Ammon's horn (tissue), 1 donor: Measurements from ENCODE around the gene PPM1N.
"Not testable (repeated sequence)": the region's sequence is repeated elsewhere in the genome, so short reads cannot be mapped to it uniquely, and the experiment has no call there.

Experiments used
- DNase-seq: peaks from one replicate; pipeline ENCODE4 v3.0.0-alpha.2; 2016; ENCODE audit warnings: low spot score

Gene PPM1N

GRCh38 chr19:45510352-45510751 lies 12.1 kb downstream of the PPM1N start:
- DNase-seq, result not testable (repeated sequence)

GRCh38 chr19:45511074-45511473 lies 12.8 kb downstream of the PPM1N start:
- no peak for DNase-seq

GRCh38 chr19:45512881-45513483 lies 14.7 kb downstream of the PPM1N start:
- DNase-seq, result no peak

- no peak for DNase-seq
Observed at GRCh38 chr19:45514376-45515051, 16.3 kb downstream of the PPM1N start.

- DNase-seq, result peak; percentile 64
Observed at GRCh38 chr19:45515081-45515624, 16.9 kb downstream of the PPM1N start.

GRCh38 chr19:45515807-45516401 lies 17.7 kb downstream of the PPM1N start:
- no peak for DNase-seq

- no peak for DNase-seq
Observed at GRCh38 chr19:45517238-45517637, 19.0 kb downstream of the PPM1N start.

GRCh38 chr19:45517641-45518468 lies 19.6 kb downstream of the PPM1N start:
- DNase-seq, result no peak

- no peak for DNase-seq
Observed at GRCh38 chr19:45518469-45518826, 20.2 kb downstream of the PPM1N start.

GRCh38 chr19:45522010-45522941 lies 24.0 kb downstream of the PPM1N start:
- DNase-seq, result no peak

GRCh38 chr19:45523642-45524256 lies 25.5 kb downstream of the PPM1N start:
- DNase-seq, result peak; percentile 93

GRCh38 chr19:45524575-45525129 lies 26.4 kb downstream of the PPM1N start:
- DNase-seq, result peak; percentile 54

GRCh38 chr19:45526143-45526542 lies 27.9 kb downstream of the PPM1N start:
- peak; percentile 82 for DNase-seq

- no peak for DNase-seq
Observed at GRCh38 chr19:45526971-45527370, 28.7 kb downstream of the PPM1N start.

- DNase-seq, result no peak
Observed at GRCh38 chr19:45527731-45528130, 29.5 kb downstream of the PPM1N start.

GRCh38 chr19:45528149-45528743 lies 30.0 kb downstream of the PPM1N start:
- no peak for DNase-seq

- peak; percentile 72 for DNase-seq
Observed at GRCh38 chr19:45528744-45529419, 30.6 kb downstream of the PPM1N start.

- no peak for DNase-seq
Observed at GRCh38 chr19:45529420-45529785, 31.2 kb downstream of the PPM1N start.

- DNase-seq, result no peak
Observed at GRCh38 chr19:45531349-45531748, 33.1 kb downstream of the PPM1N start.

GRCh38 chr19:45539459-45539858 lies 41.2 kb downstream of the PPM1N start:
- no peak for DNase-seq
